GM12878 (cell line): ENCODE results near the gene TSPO. TPM values are rescaled to one million over a fixed set of nuclear protein-coding genes. Genes with fewer than 3 reads are reported as not detected.

Source experiments
- ATAC-seq: fragments of 200-7000 bp; cut with Tn5 transposase; 3 replicates; pipeline ENCODE4 v1.9.1; 2020; ENCODE audit warnings: mild to moderate bottlenecking, moderate library complexity
- BruUV-seq: library from RNA; stranded (reverse); fragments of 400-500 nt; replicated peaks from 2 replicates; lab custom pipeline; 2021; lab: Mats Ljungman, UMichigan
- CTCF ChIA-PET: fragments of 300-600 bp; sonication (Branson Sonifier 250); formaldehyde crosslinking; extraction: SDS; loops from one replicate; lab custom pipeline; 2021; ENCODE audit warnings: inconsistent platforms; lab: Yijun Ruan, JAX
- POLR2A ChIA-PET: fragments of 350-600 bp; formaldehyde crosslinking; extraction: SDS; loops from one replicate; lab custom pipeline; 2021; ENCODE audit warnings: inconsistent platforms; lab: Charles Lee
- RAD21 ChIA-PET: fragments of 300-600 bp; sonication (Branson Sonifier 250); formaldehyde crosslinking; loops from one replicate; lab custom pipeline; 2023; ENCODE audit warnings: antibody characterized with exemption; ENCODE audit not compliant: unreplicated experiment; lab: Charles Lee
- SMC1A ChIA-PET: fragments of 300-600 bp; sonication (Branson Sonifier 250); formaldehyde crosslinking; loops from one replicate; lab custom pipeline; 2023; ENCODE audit not compliant: unreplicated experiment, uncharacterized antibody; lab: Charles Lee
- DNase-seq: peaks from one replicate; pipeline ENCODE4 v3.0.0-alpha.2; 2011; ENCODE audit warnings: low read depth, low spot score
- FAIRE-seq: peaks from 3 replicates; lab custom pipeline; 2011; peaks lifted over from hg19 to GRCh38; lab: Jason Lieb, UNC
- H2AFZ ChIP-seq: 2 replicates; pipeline ENCODE4 v1.6.0; 2011; ENCODE audit warnings: low read depth, low read length, control low read depth; ENCODE audit not compliant: control insufficient read depth
- H3K27ac ChIP-seq: 2 replicates; pipeline ENCODE4 v1.5.1; 2011; ENCODE audit warnings: control low read depth; ENCODE audit not compliant: control insufficient read depth, insufficient read depth
- H3K27me3 ChIP-seq, 2 experiments: replicated peaks in 1 of 2; 2 replicates each; pipeline versions ENCODE4 v1.6.0 to v1.6.1; 2011; ENCODE audit warnings: low read length in 1 of 2; ENCODE audit not compliant: control insufficient read depth in 2 of 2, insufficient read depth in 2 of 2
- H3K36me3 ChIP-seq, 2 experiments: 2 replicates each; pipeline ENCODE4 v1.5.1; 2011; ENCODE audit warnings: low read length in 1 of 2; ENCODE audit not compliant: control insufficient read depth in 2 of 2, insufficient read depth in 2 of 2
- H3K4me1 ChIP-seq: 2 replicates; pipeline ENCODE4 v1.6.1; 2011; ENCODE audit warnings: mild to moderate bottlenecking, low read length, moderate library complexity, mixed read lengths; ENCODE audit not compliant: control insufficient read depth, insufficient read depth
- H3K4me2 ChIP-seq: 2 replicates; pipeline ENCODE4 v1.6.0; 2011; ENCODE audit warnings: control low read depth; ENCODE audit not compliant: control insufficient read depth, insufficient read depth
- H3K4me3 ChIP-seq: fragments of 200-600 bp; sonication (generic); 2 replicates; pipeline ENCODE4 v1.5.1; 2016
- H3K79me2 ChIP-seq: 2 replicates; pipeline ENCODE4 v1.6.0; 2011; ENCODE audit warnings: low read length; ENCODE audit not compliant: control insufficient read depth, insufficient read depth
- H3K9ac ChIP-seq: 2 replicates; pipeline ENCODE4 v1.8.0; 2011; ENCODE audit warnings: low read length, control low read depth, mixed read lengths; ENCODE audit not compliant: control insufficient read depth, insufficient read depth
- H3K9me3 ChIP-seq: replicated peaks from 3 replicates; pipeline ENCODE4 v1.5.1; 2011; ENCODE audit warnings: mild to moderate bottlenecking, low read length; ENCODE audit not compliant: control insufficient read depth, insufficient read depth
- H4K20me1 ChIP-seq: 2 replicates; pipeline ENCODE4 v1.6.0; 2011; ENCODE audit not compliant: control insufficient read depth, insufficient read depth
- CBX5 ChIP-seq: sonication (generic); IDR thresholded peaks from 2 replicates; pipeline ENCODE4 v1.6.1; 2016; ENCODE audit warnings: low read depth, moderate library complexity, mild to moderate bottlenecking, inconsistent platforms
- HDAC2 ChIP-seq: fragments of 200-600 bp; sonication (generic); IDR thresholded peaks from 2 replicates; pipeline ENCODE4 v1.6.1; 2017
- HDGF ChIP-seq: fragments of 450-650 bp; IDR thresholded peaks from 2 replicates; pipeline ENCODE4 v1.6.1; 2016; ENCODE audit warnings: antibody characterized with exemption
- IRF5 ChIP-seq: fragments of 450-650 bp; IDR thresholded peaks from 2 replicates; pipeline ENCODE4 v1.6.1; 2017; ENCODE audit warnings: borderline replicate concordance
- MYC ChIP-seq: IDR thresholded peaks from 2 replicates; pipeline ENCODE4 v1.6.1; 2011; ENCODE audit warnings: mild to moderate bottlenecking, low read length, moderate library complexity, inconsistent platforms; ENCODE audit not compliant: insufficient read depth, insufficient replicate concordance, insufficient read length, severe bottlenecking
- NFYB ChIP-seq: IDR thresholded peaks from 2 replicates; pipeline ENCODE4 v1.6.1; 2011; ENCODE audit warnings: low read depth, mild to moderate bottlenecking, low read length, improper control_type of control experiment, moderate library complexity; ENCODE audit not compliant: insufficient read depth
- RB1 ChIP-seq: fragments of 450-650 bp; formaldehyde crosslinking; IDR thresholded peaks from 2 replicates; pipeline ENCODE4 v1.6.1; 2017; ENCODE audit warnings: mild to moderate bottlenecking, borderline replicate concordance
- RELB ChIP-seq: fragments of 450-650 bp; IDR thresholded peaks from 2 replicates; pipeline ENCODE4 v1.6.1; 2017; ENCODE audit warnings: low read depth, mild to moderate bottlenecking, moderate library complexity
- STAT1 ChIP-seq: fragments of 450-650 bp; conservative IDR thresholded peaks from 2 replicates; pipeline ENCODE4 v1.6.1; 2014; ENCODE audit warnings: antibody characterized with exemption, mild to moderate bottlenecking
- WGBS: methylation state at CpG from one replicate; pipeline ENCODE4 v1.1.6; 2016; ENCODE audit warnings: low lambda C conversion rate; ENCODE audit not compliant: insufficient replicate concordance, insufficient coverage; ENCODE audit errors: missing lambda C conversion rate; 5-methylcytosine and 5-hydroxymethylcytosine counted together
- in situ Hi-C: fragments of 300-500 bp; cut with MboI; formaldehyde crosslinking; loops from 9 replicates; pipeline ENCODE4 v1.14.3; 2018; ENCODE audit warnings: mixed read lengths
- intact Hi-C: fragments of 100-400 bp; cut with micrococcal nuclease; formaldehyde crosslinking; loops from one replicate; pipeline ENCODE4 v1.14.2; 2022; ENCODE audit not compliant: unreplicated experiment
- polyA plus RNA-seq, 11 experiments: library from polyadenylated mRNA; depleted of rRNA in 4 of 11; unstranded in 6 of 11; stranded (reverse) in 5 of 11; fragments of >200 nt; fragmentation: Nextera tagmentation in 4 of 11; fragmentation: Illumina TruSeq in 1 of 11; extraction: Ambion mirVana in 4 of 11; extraction: Trizol in 1 of 11; gene quantifications; 1 replicate in 1 of 11; 2 replicates in 10 of 11; pipeline versions ENCODE4 v1.2.1 to v1.2.3, GENCODE V29; 2011 to 2016; ENCODE audit warnings: inconsistent platforms in 2 of 11, missing spikeins in 2 of 11, low read depth in 1 of 11
- total RNA-seq, 4 experiments: library from RNA; depleted of rRNA in 3 of 4; stranded (reverse); fragments of >200 nt in 3 of 4; fragmentation: Illumina TruSeq in 1 of 4; extraction: Trizol in 1 of 4; gene quantifications; 2 replicates each; pipeline versions ENCODE4 v1.2.1 to v1.2.3, GENCODE V29; 2013 to 2021
- TF ChIP-seq, protein P1 (sequence below): fragments of 450-650 bp; IDR thresholded peaks from 2 replicates; pipeline ENCODE4 v1.6.1; 2017; ENCODE audit warnings: antibody characterized with exemption, mild to moderate bottlenecking, moderate library complexity
- TF ChIP-seq, protein P2 (sequence below): fragments of 150-350 bp; IDR thresholded peaks from 2 replicates; pipeline ENCODE4 v1.6.1; 2014; ENCODE audit warnings: mild to moderate bottlenecking, low read depth, low read length
- TF ChIP-seq, protein P3 (sequence below): IDR thresholded peaks from 2 replicates; pipeline ENCODE4 v1.6.1; 2012; ENCODE audit warnings: low read depth, low read length, improper control_type of control experiment
- TF ChIP-seq, protein P4 (sequence below): fragments of 450-650 bp; formaldehyde crosslinking; IDR thresholded peaks from 2 replicates; pipeline ENCODE4 v1.5.0; 2022; ENCODE audit warnings: mild to moderate bottlenecking, missing genetic modification characterization

Gene TSPO
- total and polyA plus RNA-seq, 10 of the 15 experiments (the other 5 are each of a cell fraction or from before 2014, with no cell fraction given): 1.4 to 50.5 (median 18.8) TPM

GRCh38 chr22:43156413-43156812 is 5.1 kb downstream of the TSPO start:
- H3K4me1 ChIP-seq: peaks cover 8% of the 10 kb centered on the region
- TF ChIP-seq STAT1 (no peak), RELB (no peak), NFYB (no peak), HDAC2 (no peak), HDGF (no peak), RB1 (no peak), IRF5 (no peak), MYC (no peak), CBX5 (no peak)
- TF ChIP-seq, protein P1, sequence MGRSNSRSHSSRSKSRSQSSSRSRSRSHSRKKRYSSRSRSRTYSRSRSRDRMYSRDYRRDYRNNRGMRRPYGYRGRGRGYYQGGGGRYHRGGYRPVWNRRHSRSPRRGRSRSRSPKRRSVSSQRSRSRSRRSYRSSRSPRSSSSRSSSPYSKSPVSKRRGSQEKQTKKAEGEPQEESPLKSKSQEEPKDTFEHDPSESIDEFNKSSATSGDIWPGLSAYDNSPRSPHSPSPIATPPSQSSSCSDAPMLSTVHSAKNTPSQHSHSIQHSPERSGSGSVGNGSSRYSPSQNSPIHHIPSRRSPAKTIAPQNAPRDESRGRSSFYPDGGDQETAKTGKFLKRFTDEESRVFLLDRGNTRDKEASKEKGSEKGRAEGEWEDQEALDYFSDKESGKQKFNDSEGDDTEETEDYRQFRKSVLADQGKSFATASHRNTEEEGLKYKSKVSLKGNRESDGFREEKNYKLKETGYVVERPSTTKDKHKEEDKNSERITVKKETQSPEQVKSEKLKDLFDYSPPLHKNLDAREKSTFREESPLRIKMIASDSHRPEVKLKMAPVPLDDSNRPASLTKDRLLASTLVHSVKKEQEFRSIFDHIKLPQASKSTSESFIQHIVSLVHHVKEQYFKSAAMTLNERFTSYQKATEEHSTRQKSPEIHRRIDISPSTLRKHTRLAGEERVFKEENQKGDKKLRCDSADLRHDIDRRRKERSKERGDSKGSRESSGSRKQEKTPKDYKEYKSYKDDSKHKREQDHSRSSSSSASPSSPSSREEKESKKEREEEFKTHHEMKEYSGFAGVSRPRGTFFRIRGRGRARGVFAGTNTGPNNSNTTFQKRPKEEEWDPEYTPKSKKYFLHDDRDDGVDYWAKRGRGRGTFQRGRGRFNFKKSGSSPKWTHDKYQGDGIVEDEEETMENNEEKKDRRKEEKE: no peak
- TF ChIP-seq, protein P2, sequence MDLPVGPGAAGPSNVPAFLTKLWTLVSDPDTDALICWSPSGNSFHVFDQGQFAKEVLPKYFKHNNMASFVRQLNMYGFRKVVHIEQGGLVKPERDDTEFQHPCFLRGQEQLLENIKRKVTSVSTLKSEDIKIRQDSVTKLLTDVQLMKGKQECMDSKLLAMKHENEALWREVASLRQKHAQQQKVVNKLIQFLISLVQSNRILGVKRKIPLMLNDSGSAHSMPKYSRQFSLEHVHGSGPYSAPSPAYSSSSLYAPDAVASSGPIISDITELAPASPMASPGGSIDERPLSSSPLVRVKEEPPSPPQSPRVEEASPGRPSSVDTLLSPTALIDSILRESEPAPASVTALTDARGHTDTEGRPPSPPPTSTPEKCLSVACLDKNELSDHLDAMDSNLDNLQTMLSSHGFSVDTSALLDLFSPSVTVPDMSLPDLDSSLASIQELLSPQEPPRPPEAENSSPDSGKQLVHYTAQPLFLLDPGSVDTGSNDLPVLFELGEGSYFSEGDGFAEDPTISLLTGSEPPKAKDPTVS: no peak
- TF ChIP-seq, protein P3, sequence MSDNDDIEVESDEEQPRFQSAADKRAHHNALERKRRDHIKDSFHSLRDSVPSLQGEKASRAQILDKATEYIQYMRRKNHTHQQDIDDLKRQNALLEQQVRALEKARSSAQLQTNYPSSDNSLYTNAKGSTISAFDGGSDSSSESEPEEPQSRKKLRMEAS: no peak
- TF ChIP-seq, protein P4, sequence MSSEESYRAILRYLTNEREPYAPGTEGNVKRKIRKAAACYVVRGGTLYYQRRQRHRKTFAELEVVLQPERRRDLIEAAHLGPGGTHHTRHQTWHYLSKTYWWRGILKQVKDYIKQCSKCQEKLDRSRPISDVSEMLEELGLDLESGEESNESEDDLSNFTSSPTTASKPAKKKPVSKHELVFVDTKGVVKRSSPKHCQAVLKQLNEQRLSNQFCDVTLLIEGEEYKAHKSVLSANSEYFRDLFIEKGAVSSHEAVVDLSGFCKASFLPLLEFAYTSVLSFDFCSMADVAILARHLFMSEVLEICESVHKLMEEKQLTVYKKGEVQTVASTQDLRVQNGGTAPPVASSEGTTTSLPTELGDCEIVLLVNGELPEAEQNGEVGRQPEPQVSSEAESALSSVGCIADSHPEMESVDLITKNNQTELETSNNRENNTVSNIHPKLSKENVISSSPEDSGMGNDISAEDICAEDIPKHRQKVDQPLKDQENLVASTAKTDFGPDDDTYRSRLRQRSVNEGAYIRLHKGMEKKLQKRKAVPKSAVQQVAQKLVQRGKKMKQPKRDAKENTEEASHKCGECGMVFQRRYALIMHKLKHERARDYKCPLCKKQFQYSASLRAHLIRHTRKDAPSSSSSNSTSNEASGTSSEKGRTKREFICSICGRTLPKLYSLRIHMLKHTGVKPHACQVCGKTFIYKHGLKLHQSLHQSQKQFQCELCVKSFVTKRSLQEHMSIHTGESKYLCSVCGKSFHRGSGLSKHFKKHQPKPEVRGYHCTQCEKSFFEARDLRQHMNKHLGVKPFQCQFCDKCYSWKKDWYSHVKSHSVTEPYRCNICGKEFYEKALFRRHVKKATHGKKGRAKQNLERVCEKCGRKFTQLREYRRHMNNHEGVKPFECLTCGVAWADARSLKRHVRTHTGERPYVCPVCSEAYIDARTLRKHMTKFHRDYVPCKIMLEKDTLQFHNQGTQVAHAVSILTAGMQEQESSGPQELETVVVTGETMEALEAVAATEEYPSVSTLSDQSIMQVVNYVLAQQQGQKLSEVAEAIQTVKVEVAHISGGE (CRISPR knock-in tag): no peak
- POLR2A ChIA-PET: no interaction called here
- no peaks in the 10 kb centered on the region; the same call in 1 of the 2 replicates for H3K79me2 ChIP-seq
- CTCF ChIA-PET: no interaction called here
- ATAC-seq (no peak), DNase-seq (no peak), FAIRE-seq (no peak)
- RAD21 ChIA-PET: no interaction called here
- no peaks in the 10 kb centered on the region for H3K9me3 ChIP-seq
- no peak overlapping the region for H3K27ac ChIP-seq
- in situ Hi-C loops (no loop called here), intact Hi-C loops (no loop called here)
- H4K20me1 ChIP-seq: no peaks in the 10 kb centered on the region
- SMC1A ChIA-PET: no interaction called here
- no peaks in the 10 kb centered on the region; a peak in 1 of 4 replicates for H3K27me3 ChIP-seq
- no peaks in the 10 kb centered on the region for H3K36me3 ChIP-seq
- no TSS peak for BruUV-seq
- H3K4me2 ChIP-seq: no peak overlapping the region
- H3K9ac ChIP-seq: no peak overlapping the region
- 73% methylated on average over 11 of the region's 12 CpGs for WGBS
- H3K4me3 ChIP-seq: no peak overlapping the region
- no peak overlapping the region for H2AFZ ChIP-seq
